GM08714 (cell line): Measurements from ENCODE around the gene GLIS1.

Source experiments
- H3K4me3 ChIP-seq: fragments of 200-500 bp; sonication (Bioruptor generic); 2 replicates; pipeline ENCODE4 v1.5.1; 2014; ENCODE audit warnings: mild to moderate bottlenecking, low read length, inconsistent platforms
- ZNF274 ChIP-seq: IDR thresholded peaks from 2 replicates; pipeline ENCODE4 v1.6.1; 2012; ENCODE audit warnings: mild to moderate bottlenecking, low read depth, low read length

GLIS1 gene

DNA sequence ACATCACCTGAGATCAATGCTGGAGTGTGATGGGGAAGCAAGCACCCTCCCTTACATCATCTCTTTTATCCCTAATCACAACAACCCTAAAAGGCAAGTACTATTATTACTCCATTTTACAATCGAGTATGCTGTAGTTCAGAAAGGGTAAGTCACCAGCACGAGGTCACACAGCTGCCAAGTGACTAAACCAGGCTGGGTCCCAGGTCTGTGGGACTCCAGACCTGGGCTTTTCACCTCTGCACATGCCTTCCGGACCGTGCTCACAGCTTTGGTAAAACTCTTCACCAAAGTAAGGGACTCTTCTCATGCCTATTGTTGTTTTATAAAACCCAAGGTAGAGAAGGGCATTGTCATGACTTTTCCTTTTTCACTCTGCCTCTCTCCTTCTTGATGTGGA is 148.9 kb downstream of the GLIS1 start:
- no peak overlapping the region for H3K4me3 ChIP-seq
- TF ChIP-seq ZNF274: no peak

DNA sequence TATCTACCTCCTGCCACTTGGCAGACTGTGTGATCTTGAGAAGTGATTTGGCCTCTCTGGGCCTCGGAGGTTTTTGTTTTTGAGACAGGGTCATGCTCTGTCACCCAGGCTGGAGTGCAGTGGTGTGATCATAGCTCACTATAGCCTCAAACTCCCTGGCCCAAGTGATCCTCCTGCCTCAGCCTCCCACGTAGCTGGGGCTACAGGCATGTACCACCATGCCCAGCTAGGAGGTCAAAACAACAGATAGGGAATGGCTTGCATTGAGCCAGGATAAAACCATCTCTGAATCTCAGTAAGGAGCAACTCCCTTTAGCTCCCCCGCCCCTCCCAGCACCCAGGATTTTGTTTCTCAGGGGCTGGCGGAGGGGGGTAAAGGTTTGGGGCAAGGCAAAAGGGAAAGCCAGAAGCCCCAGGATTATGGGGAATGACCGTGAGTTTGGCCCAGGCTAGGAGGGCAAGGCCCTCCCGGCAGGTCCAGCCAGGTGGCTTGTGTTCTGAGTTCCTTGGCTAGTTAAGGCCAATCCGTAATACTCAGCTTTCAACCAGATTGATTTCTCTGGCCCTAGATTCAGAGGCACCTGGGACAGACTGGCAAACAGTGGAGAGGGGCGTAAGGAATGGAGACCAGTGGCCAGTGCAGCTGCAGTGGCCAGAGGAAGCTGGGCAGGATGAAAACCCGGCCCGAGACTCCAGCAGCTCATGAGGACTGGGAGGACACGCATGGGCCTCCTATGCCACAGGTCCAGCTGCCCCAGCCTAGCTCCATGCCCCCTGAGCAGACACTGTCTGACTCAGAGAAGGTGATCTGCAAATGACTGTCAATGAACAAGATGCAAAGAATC is 149.7 kb downstream of the GLIS1 start:
- TF ChIP-seq ZNF274: no peak
- no peak overlapping the region for H3K4me3 ChIP-seq

GRCh38 chr1:53588053-53588779 is 150.7 kb downstream of the GLIS1 start:
- H3K4me3 ChIP-seq: no peak overlapping the region
- TF ChIP-seq ZNF274: no peak

DNA sequence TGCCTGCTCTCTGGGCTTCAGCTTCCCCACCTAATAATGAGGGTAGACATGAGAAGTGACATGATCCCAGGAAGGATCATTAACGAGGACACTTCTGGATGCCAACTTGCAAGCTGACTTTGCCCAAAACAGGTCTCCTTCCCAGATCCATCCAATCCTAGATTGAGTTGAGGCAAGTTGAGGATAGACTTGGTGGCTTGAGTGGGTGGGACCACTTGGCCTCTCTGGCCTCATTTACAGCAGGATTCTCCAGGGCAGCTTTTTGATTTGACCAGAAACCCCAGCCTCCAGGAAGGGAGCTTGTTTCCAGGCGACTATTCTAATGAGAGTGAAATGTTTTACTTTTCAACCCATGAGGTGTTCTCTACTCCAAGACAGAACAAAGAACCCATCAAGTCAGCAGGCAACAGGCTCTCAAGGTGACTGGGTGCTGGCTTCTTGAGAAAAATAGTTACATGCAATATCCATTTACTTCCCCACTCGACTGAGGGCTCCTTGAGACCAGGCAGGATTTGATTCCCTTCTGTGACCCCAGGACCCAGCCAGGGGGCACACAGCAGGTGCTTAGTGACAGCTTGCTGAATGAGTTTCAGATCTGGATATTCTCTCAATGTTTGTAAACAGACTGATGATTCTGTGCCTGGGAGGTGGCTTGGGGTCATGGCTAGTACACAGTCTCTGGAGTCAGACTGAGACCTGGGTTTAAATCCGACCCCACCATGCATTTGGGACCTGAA is 151.5 kb downstream of the GLIS1 start:
- no peak for TF ChIP-seq ZNF274

DNA sequence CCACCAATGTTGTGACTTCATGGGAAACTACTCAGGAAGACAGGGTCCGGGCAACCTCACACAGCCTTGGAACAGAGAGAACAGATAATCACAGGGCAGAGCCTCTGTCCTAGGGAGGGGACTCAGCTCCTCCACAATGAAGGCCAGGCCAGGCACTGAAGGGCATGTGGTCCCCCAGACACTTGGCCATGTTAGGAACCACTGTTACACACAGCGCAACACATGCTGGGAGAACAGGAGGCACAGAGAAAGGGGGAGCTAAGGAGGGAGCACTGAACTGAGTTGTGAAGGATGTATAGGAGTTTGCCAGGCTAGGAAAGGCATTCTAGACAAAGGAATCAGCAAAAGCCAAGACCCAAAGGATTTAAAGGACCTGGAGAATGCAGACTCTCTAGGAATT is 152.2 kb downstream of the GLIS1 start:
- no peak overlapping the region for H3K4me3 ChIP-seq
- TF ChIP-seq ZNF274: no peak

More for the DNA sequence above, 151.5 kb downstream of the GLIS1 start:
- H3K4me3 ChIP-seq: no peak overlapping the region

DNA sequence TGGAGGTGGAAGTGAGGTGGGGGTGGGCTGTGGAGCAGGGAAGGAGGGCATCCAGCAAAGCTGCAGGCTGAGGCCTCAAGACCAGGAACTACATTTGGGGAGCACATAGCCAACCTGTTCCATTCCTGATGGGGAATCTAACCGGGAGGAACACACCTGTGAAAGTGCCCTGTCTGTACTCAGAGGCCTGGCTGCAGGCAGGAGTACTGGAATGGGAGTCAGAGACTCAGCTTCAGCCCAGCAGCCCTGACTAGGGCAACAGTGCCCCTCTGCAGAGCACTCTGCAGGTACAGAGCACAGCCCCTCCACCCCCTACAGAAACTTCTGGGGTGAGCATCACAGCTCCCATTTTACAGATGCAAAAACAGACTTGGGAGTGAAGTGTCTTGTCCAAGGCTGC is 153.4 kb downstream of the GLIS1 start:
- H3K4me3 ChIP-seq: no peak overlapping the region
- no peak for TF ChIP-seq ZNF274

DNA sequence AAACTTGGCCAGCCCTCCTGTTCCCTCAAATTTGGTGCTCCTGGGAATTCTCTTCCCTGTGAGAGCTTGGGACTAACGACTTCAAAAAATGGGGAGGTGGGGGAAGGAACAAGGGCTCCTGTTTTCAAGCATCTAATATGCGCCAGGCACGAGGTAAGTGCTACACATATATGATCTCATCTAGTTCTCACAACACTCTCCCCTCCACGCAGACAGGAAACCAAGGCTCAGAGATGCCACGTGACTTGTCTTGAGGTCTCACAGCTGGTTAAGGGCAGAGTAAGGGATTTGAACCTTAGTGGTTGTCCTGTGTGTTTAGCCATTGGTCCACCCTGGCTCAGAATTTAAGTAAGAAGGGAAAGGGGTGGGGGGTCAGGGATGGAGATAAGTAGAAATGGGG is 153.8 kb downstream of the GLIS1 start:
- H3K4me3 ChIP-seq: no peak overlapping the region
- no peak for TF ChIP-seq ZNF274

DNA sequence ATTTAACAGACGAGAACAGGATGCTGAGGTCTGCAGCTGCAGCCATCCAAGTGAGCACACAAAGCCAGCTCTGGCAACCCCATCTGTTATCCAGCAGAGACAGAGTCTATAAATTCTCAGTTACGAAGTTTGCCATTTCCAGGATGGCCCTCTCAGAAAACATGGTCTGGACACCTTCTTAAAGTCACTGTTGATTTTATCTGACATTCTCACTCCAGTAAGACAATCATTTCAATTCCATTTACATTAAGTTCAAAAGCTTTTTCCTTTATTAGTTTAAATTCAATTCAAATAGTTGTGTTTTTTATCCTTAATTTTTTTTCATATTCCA is 154.2 kb downstream of the GLIS1 start:
- H3K4me3 ChIP-seq: no peak overlapping the region
- no peak for TF ChIP-seq ZNF274

- TF ChIP-seq ZNF274: no peak
- H3K4me3 ChIP-seq: no peak overlapping the region
Measured at GRCh38 chr1:53583868-53584776, 154.8 kb downstream of the GLIS1 start.

DNA sequence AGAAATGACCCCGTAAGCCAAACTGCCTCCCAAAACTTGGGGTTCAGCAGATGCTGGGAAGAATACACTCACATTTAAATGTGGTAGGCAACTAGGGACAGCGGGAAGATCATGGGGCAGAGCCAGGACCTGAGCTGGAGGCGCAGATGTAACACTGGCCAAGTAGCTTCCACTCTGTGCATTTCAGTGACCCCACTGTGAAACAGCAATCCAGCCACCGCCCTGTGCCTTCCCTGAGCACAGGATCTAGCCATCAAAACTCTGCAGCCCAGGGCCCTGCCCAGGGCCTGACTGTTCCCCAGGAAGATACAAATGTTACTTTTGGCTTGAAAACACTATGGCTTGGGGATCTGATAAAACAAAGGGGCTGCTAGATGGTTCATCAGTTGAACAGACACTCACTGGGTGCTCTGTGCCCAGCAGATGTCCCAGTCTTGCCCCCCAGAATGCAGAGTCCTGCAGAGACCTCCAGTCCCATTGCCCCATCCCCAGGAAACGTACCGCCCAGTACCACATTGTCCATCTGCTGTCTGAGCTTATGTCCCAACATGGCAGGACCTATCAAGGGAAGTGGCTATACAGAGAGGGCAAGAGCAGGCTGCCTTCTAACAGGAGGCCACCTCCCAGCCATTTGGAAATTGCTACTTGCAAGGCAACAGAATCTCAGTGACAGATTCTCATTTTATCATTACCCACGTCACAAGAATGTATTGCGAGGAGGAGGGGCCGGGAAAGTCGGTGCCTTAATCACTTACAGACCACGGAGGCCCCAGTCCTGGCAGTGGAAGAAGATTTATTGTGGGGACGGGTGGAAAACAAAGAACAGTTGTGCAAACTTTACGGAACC is 155.7 kb downstream of the GLIS1 start:
- TF ChIP-seq ZNF274: no peak
- no peak overlapping the region for H3K4me3 ChIP-seq

- TF ChIP-seq ZNF274: no peak
- no peak overlapping the region for H3K4me3 ChIP-seq
Measured at GRCh38 chr1:53582211-53583020, 156.5 kb downstream of the GLIS1 start.

GRCh38 chr1:53581476-53581875 is 157.5 kb downstream of the GLIS1 start:
- no peak overlapping the region for H3K4me3 ChIP-seq
- no peak for TF ChIP-seq ZNF274
